PC-9 (cell line): ENCODE data around the gene SPSB4. TPM values are rescaled to one million over a fixed set of nuclear protein-coding genes. Genes with fewer than 3 reads are reported as not detected.

Experiments
- BruUV-seq: library from RNA; stranded (reverse); fragments of 400-500 nt; replicated peaks from 2 replicates; lab custom pipeline; 2021; lab: Mats Ljungman, UMichigan
- CTCF ChIA-PET: fragments of 300-600 bp; sonication (Branson Sonifier 250); formaldehyde crosslinking; loops from one replicate; lab custom pipeline; 2022; ENCODE audit warnings: antibody characterized with exemption; lab: Charles Lee
- POLR2A ChIA-PET: fragments of 300-600 bp; sonication (Branson Sonifier 250); formaldehyde crosslinking; loops from one replicate; lab custom pipeline; 2022; ENCODE audit warnings: antibody characterized with exemption; ENCODE audit not compliant: unreplicated experiment; lab: Charles Lee
- DNase-seq, 2 experiments: peaks; one replicate each; pipeline versions ENCODE4 v3.0.0 to v3.0.0-alpha.2; 2015 to 2022; ENCODE audit warnings: mixed read lengths in 1 of 2
- H2AFZ ChIP-seq: fragments of 200-600 bp; sonication (generic); 2 replicates; pipeline ENCODE4 v1.8.1; 2017; ENCODE audit warnings: antibody characterized with exemption
- H3F3A ChIP-seq: fragments of 200-600 bp; sonication (generic); 2 replicates; pipeline ENCODE4 v1.8.1; 2017; ENCODE audit warnings: antibody characterized with exemption, mild to moderate bottlenecking, low read depth; ENCODE audit not compliant: insufficient read depth
- H3K27ac ChIP-seq: fragments of 200-600 bp; sonication (generic); 2 replicates; pipeline ENCODE4 v1.6.1; 2016; ENCODE audit warnings: mixed run types
- H3K27me3 ChIP-seq: fragments of 200-600 bp; sonication (generic); 2 replicates; pipeline ENCODE4 v1.6.1; 2016; ENCODE audit warnings: low read depth, mixed run types; ENCODE audit not compliant: insufficient read depth
- H3K36me3 ChIP-seq: fragments of 200-600 bp; sonication (generic); 2 replicates; pipeline ENCODE4 v1.6.1; 2016; ENCODE audit warnings: low read depth, mixed run types
- H3K4me1 ChIP-seq: fragments of 200-600 bp; sonication (generic); replicated peaks from 2 replicates; pipeline ENCODE4 v1.6.1; 2016; ENCODE audit warnings: mixed run types; ENCODE audit not compliant: insufficient read depth
- H3K4me2 ChIP-seq: fragments of 200-600 bp; sonication (generic); 2 replicates; pipeline ENCODE4 v1.6.1; 2017; ENCODE audit warnings: mixed run types
- H3K4me3 ChIP-seq: fragments of 200-600 bp; sonication (generic); 2 replicates; pipeline ENCODE4 v1.6.1; 2016; ENCODE audit warnings: mixed run types
- H3K79me2 ChIP-seq: fragments of 200-600 bp; sonication (generic); 2 replicates; pipeline ENCODE4 v1.6.1; 2017; ENCODE audit warnings: low read depth, mixed run types
- H3K9me2 ChIP-seq: fragments of 200-600 bp; sonication (generic); 2 replicates; pipeline ENCODE4 v1.8.1; 2017; ENCODE audit warnings: mild to moderate bottlenecking; ENCODE audit not compliant: insufficient read depth
- H3K9me3 ChIP-seq: fragments of 200-600 bp; sonication (generic); 2 replicates; pipeline ENCODE4 v1.8.1; 2016; ENCODE audit warnings: low read depth; ENCODE audit not compliant: insufficient read depth
- H4K20me1 ChIP-seq: fragments of 200-600 bp; sonication (generic); 2 replicates; pipeline ENCODE4 v1.8.1; 2017; ENCODE audit not compliant: insufficient read depth
- EZH2 ChIP-seq: fragments of 200-600 bp; sonication (generic); IDR thresholded peaks from 2 replicates; pipeline ENCODE4 v1.8.0; 2017; ENCODE audit warnings: antibody characterized with exemption, low read depth
- intact Hi-C: fragments of 100-400 bp; cut with micrococcal nuclease; formaldehyde crosslinking; loops from one replicate; pipeline ENCODE4 v1.10.0; 2022; ENCODE audit not compliant: unreplicated experiment
- total RNA-seq: library from RNA; stranded (reverse); gene quantifications from 2 replicates; pipeline ENCODE4 v1.2.3, GENCODE V29; 2021
- TF ChIP-seq, protein P1 (sequence below): fragments of 200-600 bp; sonication (generic); conservative IDR thresholded peaks from 2 replicates; pipeline ENCODE4 v1.6.1; 2017; ENCODE audit warnings: mixed run types, antibody characterized with exemption, mild to moderate bottlenecking, moderate library complexity

Gene SPSB4
- total RNA-seq, 1 experiment from 2014 or later, result not detected

DNA sequence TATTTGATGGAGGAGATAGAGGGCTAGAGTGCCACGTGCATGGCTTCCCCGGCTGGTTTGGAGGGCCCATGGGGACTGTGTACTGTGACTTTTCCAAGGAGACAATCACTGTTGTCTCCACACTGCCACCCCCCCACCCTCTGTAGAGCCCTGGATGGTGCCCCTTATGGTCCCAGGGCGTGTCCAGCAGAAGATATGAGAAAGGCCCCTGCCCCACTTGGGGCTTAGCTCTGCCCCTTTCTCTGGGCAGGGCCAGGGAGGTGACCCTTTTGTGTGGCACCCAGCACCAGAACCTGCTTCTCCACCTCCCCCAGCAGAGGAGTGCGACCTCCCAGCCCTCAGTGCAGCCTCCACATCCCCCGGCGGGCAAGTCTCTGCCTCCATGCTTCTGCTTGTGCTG is 32.1 kb downstream of the SPSB4 start:
- TF ChIP-seq, protein P1, sequence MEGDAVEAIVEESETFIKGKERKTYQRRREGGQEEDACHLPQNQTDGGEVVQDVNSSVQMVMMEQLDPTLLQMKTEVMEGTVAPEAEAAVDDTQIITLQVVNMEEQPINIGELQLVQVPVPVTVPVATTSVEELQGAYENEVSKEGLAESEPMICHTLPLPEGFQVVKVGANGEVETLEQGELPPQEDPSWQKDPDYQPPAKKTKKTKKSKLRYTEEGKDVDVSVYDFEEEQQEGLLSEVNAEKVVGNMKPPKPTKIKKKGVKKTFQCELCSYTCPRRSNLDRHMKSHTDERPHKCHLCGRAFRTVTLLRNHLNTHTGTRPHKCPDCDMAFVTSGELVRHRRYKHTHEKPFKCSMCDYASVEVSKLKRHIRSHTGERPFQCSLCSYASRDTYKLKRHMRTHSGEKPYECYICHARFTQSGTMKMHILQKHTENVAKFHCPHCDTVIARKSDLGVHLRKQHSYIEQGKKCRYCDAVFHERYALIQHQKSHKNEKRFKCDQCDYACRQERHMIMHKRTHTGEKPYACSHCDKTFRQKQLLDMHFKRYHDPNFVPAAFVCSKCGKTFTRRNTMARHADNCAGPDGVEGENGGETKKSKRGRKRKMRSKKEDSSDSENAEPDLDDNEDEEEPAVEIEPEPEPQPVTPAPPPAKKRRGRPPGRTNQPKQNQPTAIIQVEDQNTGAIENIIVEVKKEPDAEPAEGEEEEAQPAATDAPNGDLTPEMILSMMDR, result no peak
- no peak for TF ChIP-seq EZH2
- H3K9me2 ChIP-seq, result no peaks in the 10 kb centered on the region
- no peaks in the 10 kb centered on the region for H3K36me3 ChIP-seq
- CTCF ChIA-PET, result no interaction called here
- H3F3A ChIP-seq, result no peaks in the 10 kb centered on the region
- no peak for DNase-seq
- 0 out of 2 replicates have a peak, but pooled peaks cover 7% of the 10 kb centered on the region for H3K27me3 ChIP-seq
- H4K20me1 ChIP-seq, result no peaks in the 10 kb centered on the region
- intact Hi-C loops, result no loop called here
- POLR2A ChIA-PET, result no interaction called here
- no peak overlapping the region for H3K4me2 ChIP-seq
- no peak overlapping the region for H2AFZ ChIP-seq
- no peaks in the 10 kb centered on the region for H3K9me3 ChIP-seq
- BruUV-seq, result no TSS peak
- H3K79me2 ChIP-seq, result no peaks in the 10 kb centered on the region
- no peaks in the 10 kb centered on the region for H3K4me1 ChIP-seq
- no peak overlapping the region for H3K27ac ChIP-seq
- H3K4me3 ChIP-seq, result no peak overlapping the region

DNA sequence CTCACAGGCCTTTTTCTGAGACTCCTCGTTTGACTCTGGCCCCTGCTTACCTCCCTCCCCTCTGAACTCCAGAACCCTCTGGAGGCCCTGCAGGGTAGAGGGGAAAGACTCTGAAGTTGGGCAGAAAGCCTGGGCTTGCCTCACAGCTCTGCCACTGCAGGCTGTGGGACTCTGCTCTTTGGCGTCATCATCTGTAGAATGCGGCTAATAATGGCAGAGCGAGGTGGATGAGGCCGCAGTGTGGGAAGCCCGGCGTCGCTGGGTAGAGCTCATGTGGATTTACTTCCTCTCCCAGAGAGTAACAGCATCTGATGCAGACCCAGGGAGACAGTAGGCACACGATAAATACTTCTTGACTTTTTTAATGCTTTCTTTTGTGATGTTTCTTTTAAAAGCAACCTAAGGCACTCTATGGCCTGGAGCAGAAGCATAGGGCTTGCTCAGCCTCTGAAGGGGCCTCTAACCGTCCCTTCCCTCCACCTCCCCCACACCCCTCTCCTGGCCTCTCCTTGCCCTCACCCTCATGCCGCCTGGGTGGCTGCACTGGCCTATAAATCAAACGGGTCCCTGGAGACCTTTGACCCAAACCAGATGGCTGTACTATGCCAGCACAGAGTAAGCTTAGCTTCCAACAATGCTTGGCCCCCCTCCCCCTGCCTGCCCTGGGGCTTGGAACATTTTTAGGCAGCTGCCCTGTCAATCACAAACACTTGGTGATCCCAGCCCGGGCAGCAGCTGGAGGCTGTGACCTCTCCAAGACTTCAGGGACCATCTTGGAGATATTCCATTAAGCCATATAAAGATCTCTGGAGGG is 32.9 kb downstream of the SPSB4 start:
- Histone ChIP-seq H4K20me1 (no peaks in the 10 kb centered on the region), H3K4me2 (no peak overlapping the region), H3K9me2 (no peaks in the 10 kb centered on the region), H3K79me2 (no peaks in the 10 kb centered on the region), H2AFZ (no peak overlapping the region), H3K27me3 (peaks cover 8% of the 10 kb centered on the region; the same call in 1 of the 2 replicates), H3K36me3 (no peaks in the 10 kb centered on the region), H3K27ac (no peak overlapping the region), H3K4me3 (no peak overlapping the region), H3K4me1 (no peaks in the 10 kb centered on the region), H3F3A (no peaks in the 10 kb centered on the region), H3K9me3 (no peaks in the 10 kb centered on the region)
- BruUV-seq, result no TSS peak
- POLR2A ChIA-PET, result no interaction called here
- CTCF ChIA-PET, result no interaction called here
- intact Hi-C loops, result no loop called here
- TF ChIP-seq, protein P1, result no peak
- TF ChIP-seq EZH2, result no peak
- no peak for DNase-seq

DNA sequence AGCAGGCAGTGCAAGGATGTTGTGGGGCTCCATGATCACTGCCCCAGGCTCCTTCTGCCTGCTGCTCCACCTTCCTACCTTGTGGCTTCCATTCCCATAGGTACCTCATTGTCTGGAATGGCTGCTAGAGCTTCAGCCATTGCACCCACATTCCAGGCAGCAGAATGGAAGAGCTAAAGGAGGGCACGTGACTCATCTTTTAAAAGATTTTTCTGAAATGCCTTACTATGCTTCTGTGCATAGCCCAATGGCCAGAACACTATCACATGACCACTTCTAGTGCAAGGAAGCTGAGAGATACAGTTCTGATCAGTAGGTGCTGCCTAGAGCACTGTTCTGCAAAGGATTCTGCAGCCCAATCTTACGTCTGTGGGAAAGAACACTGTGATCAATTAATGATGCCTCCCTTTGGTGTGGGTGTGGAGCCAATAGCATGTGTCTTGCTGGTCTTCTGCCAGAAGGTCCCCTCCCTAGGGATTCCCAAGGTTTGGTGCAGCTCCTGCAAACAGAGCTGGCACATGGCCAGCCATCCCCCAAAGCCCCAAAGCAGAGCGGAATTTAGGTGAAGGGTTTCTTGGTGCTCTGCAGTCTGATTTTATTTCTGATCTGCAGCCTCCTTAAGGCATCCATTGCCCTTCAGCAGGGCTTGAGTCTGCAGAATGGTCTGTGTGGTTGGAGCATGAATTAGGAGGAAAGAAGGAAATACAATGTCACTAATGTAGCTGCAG is 34.4 kb downstream of the SPSB4 start:
- no peaks in the 10 kb centered on the region for H4K20me1 ChIP-seq
- H3K27ac ChIP-seq, result no peak overlapping the region
- H3K27me3 ChIP-seq, result peaks cover 13% of the 10 kb centered on the region
- no peaks in the 10 kb centered on the region for H3K9me3 ChIP-seq
- TF ChIP-seq EZH2, result no peak
- TF ChIP-seq, protein P1, result no peak
- BruUV-seq, result no TSS peak
- H3F3A ChIP-seq, result no peaks in the 10 kb centered on the region
- H3K36me3 ChIP-seq, result no peaks in the 10 kb centered on the region
- DNase-seq, result no peak
- intact Hi-C loops, result no loop called here
- no peak overlapping the region for H3K4me3 ChIP-seq
- ChIA-PET CTCF (no interaction called here), POLR2A (interaction anchor here (0.6 kb wide), 1 partner anchor 418 kb away, joined by 3 read pairs; no protein-coding TSS in a partner anchor)
- no peaks in the 10 kb centered on the region for H3K79me2 ChIP-seq
- H2AFZ ChIP-seq, result no peak overlapping the region
- H3K9me2 ChIP-seq, result no peaks in the 10 kb centered on the region
- no peaks in the 10 kb centered on the region for H3K4me1 ChIP-seq
- H3K4me2 ChIP-seq, result no peak overlapping the region
